HEK293 (cell line): Measurements from ENCODE around the gene ARID1A.

Experiments used
- KLF1 ChIP-seq: fragments of 450-650 bp; formaldehyde crosslinking; IDR thresholded peaks from 2 replicates; pipeline ENCODE4 v1.5.1; 2016; ENCODE audit warnings: missing biosample characterization, missing genetic modification characterization
- KLF9 ChIP-seq: fragments of 450-650 bp; formaldehyde crosslinking; IDR thresholded peaks from 2 replicates; pipeline ENCODE4 v1.5.1; 2016; ENCODE audit warnings: missing biosample characterization, missing genetic modification characterization, low read depth
- OSR2 ChIP-seq: fragments of 450-650 bp; formaldehyde crosslinking; IDR thresholded peaks from 2 replicates; pipeline ENCODE4 v1.5.1; 2016; ENCODE audit warnings: missing biosample characterization, missing genetic modification characterization
- PATZ1 ChIP-seq: fragments of 450-650 bp; formaldehyde crosslinking; IDR thresholded peaks from 2 replicates; pipeline ENCODE4 v1.5.1; 2016; ENCODE audit warnings: missing biosample characterization, missing genetic modification characterization
- SCRT1 ChIP-seq: fragments of 450-650 bp; formaldehyde crosslinking; IDR thresholded peaks from 2 replicates; pipeline ENCODE4 v1.5.1; 2016; ENCODE audit warnings: missing biosample characterization, missing genetic modification characterization, borderline replicate concordance
- ZBTB10 ChIP-seq: fragments of 450-650 bp; formaldehyde crosslinking; IDR thresholded peaks from 2 replicates; pipeline ENCODE4 v1.5.1; 2016; ENCODE audit warnings: missing biosample characterization, missing genetic modification characterization
- ZBTB11 ChIP-seq: fragments of 450-650 bp; formaldehyde crosslinking; conservative IDR thresholded peaks from 2 replicates; pipeline ENCODE4 v1.5.1; 2016; ENCODE audit warnings: low read depth, missing biosample characterization, missing genetic modification characterization
- ZBTB44 ChIP-seq: fragments of 450-650 bp; IDR thresholded peaks from 2 replicates; pipeline ENCODE4 v1.5.1; 2018; ENCODE audit warnings: missing biosample characterization, mild to moderate bottlenecking, missing genetic modification characterization
- ZNF114 ChIP-seq: fragments of 450-650 bp; formaldehyde crosslinking; IDR thresholded peaks from 2 replicates; pipeline ENCODE4 v1.5.0; 2017; ENCODE audit warnings: missing biosample characterization, missing genetic modification characterization
- ZNF184 ChIP-seq: fragments of 450-650 bp; IDR thresholded peaks from 2 replicates; pipeline ENCODE4 v1.5.1; 2018; ENCODE audit warnings: missing biosample characterization, mild to moderate bottlenecking, missing genetic modification characterization
- ZNF19 ChIP-seq: fragments of 450-650 bp; formaldehyde crosslinking; IDR thresholded peaks from 2 replicates; pipeline ENCODE4; 2016; ENCODE audit warnings: missing biosample characterization, missing genetic modification characterization, low read depth
- ZNF24 ChIP-seq: fragments of 450-650 bp; formaldehyde crosslinking; IDR thresholded peaks from 2 replicates; pipeline ENCODE4 v1.5.1; 2016; ENCODE audit warnings: missing biosample characterization, missing genetic modification characterization
- ZNF354C ChIP-seq: fragments of 450-650 bp; formaldehyde crosslinking; IDR thresholded peaks from 2 replicates; pipeline ENCODE4 v1.5.1; 2016; ENCODE audit warnings: missing biosample characterization, missing genetic modification characterization, low read depth, borderline replicate concordance
- ZNF433 ChIP-seq: fragments of 450-650 bp; formaldehyde crosslinking; IDR thresholded peaks from 2 replicates; pipeline ENCODE4 v1.5.1; 2016; ENCODE audit warnings: missing biosample characterization, missing genetic modification characterization, low read depth
- ZNF488 ChIP-seq: fragments of 450-650 bp; formaldehyde crosslinking; IDR thresholded peaks from 2 replicates; pipeline ENCODE4 v1.5.1; 2016; ENCODE audit warnings: missing biosample characterization, missing genetic modification characterization
- ZNF513 ChIP-seq: fragments of 450-650 bp; IDR thresholded peaks from 2 replicates; pipeline ENCODE4 v1.5.1; 2018; ENCODE audit warnings: missing biosample characterization, missing genetic modification characterization
- ZNF530 ChIP-seq: fragments of 450-650 bp; formaldehyde crosslinking; IDR thresholded peaks from 2 replicates; pipeline ENCODE4 v1.5.1; 2016; ENCODE audit warnings: low read depth, missing biosample characterization, missing genetic modification characterization
- ZNF548 ChIP-seq: fragments of 450-650 bp; formaldehyde crosslinking; IDR thresholded peaks from 2 replicates; pipeline ENCODE4 v1.5.1; 2016; ENCODE audit warnings: missing biosample characterization, missing genetic modification characterization
- ZNF558 ChIP-seq: fragments of 450-650 bp; formaldehyde crosslinking; IDR thresholded peaks from 2 replicates; pipeline ENCODE4 v1.5.1; 2016; ENCODE audit warnings: missing biosample characterization, missing genetic modification characterization
- ZNF560 ChIP-seq: fragments of 450-650 bp; formaldehyde crosslinking; IDR thresholded peaks from 2 replicates; pipeline ENCODE4 v1.5.1; 2017; ENCODE audit warnings: missing biosample characterization, missing genetic modification characterization, borderline replicate concordance
- ZNF571 ChIP-seq: fragments of 450-650 bp; formaldehyde crosslinking; IDR thresholded peaks from 2 replicates; pipeline ENCODE4 v1.5.0; 2017; ENCODE audit warnings: missing biosample characterization, missing genetic modification characterization
- ZNF623 ChIP-seq: fragments of 450-650 bp; formaldehyde crosslinking; IDR thresholded peaks from 2 replicates; pipeline ENCODE4 v1.5.1; 2016; ENCODE audit warnings: missing biosample characterization, missing genetic modification characterization
- ZNF626 ChIP-seq: fragments of 450-650 bp; sonication (Bioruptor Pico); formaldehyde crosslinking; IDR thresholded peaks from 2 replicates; pipeline ENCODE4 v1.5.1; 2018; ENCODE audit warnings: missing biosample characterization, missing genetic modification characterization, inconsistent platforms
- ZNF658 ChIP-seq: fragments of 450-650 bp; formaldehyde crosslinking; IDR thresholded peaks from 2 replicates; pipeline ENCODE4; 2016; ENCODE audit warnings: missing biosample characterization, missing genetic modification characterization
- ZSCAN16 ChIP-seq: fragments of 450-650 bp; formaldehyde crosslinking; IDR thresholded peaks from 2 replicates; pipeline ENCODE4 v1.5.1; 2016; ENCODE audit warnings: missing biosample characterization, missing genetic modification characterization

Gene ARID1A

GRCh38 chr1:26787706-26788514 is 92.1 kb downstream of the ARID1A start, which contains the start of gene PIGV (continued):
- TF ChIP-seq ZSCAN16 (peak; percentile 36; the same call in 1 of the 2 replicates), ZBTB10 (tag by site-specific recombination) (peak; percentile 68; the same call in 1 of the 2 replicates), ZNF354C (no peak), ZNF623 (tag by site-specific recombination) (no peak), ZNF184 (tag by site-specific recombination) (no peak), ZNF24 (peak; percentile 57; the same call in 1 of the 2 replicates), KLF1 (peak; percentile 69), ZNF558 (no peak), ZNF548 (tag by site-specific recombination) (no peak), ZNF114 (tag by site-specific recombination) (no peak), ZNF658 (tag by site-specific recombination) (no peak), ZNF513 (tag by site-specific recombination) (no peak), ZNF560 (no peak), ZNF571 (tag by site-specific recombination) (no peak), ZNF19 (tag by site-specific recombination) (no peak), KLF9 (peak; percentile 94; the same call in 1 of the 2 replicates), PATZ1 (tag by site-specific recombination) (peak; percentile 67), ZBTB11 (tag by site-specific recombination) (peak; percentile 83), ZNF433 (tag by site-specific recombination) (no peak), ZNF626 (tag by site-specific recombination) (no peak), SCRT1 (no peak), ZNF530 (tag by site-specific recombination) (no peak), ZNF488 (tag by site-specific recombination) (no peak), OSR2 (tag by site-specific recombination) (no peak), ZBTB44 (tag by site-specific recombination) (no peak)
